Neural cell (in vitro differentiated cells): Measurements from ENCODE around the gene ZNF407. TPM values are rescaled to one million over a fixed set of nuclear protein-coding genes. Genes with fewer than 3 reads are reported as not detected.

Experiments
- H2AFZ ChIP-seq: fragments of 200-600, 300-800 bp; sonication (generic), shearing (Covaris generic); 2 replicates; pipeline ENCODE4 v1.6.0; 2014; ENCODE audit warnings: low read depth, mild to moderate bottlenecking, antibody characterized with exemption, low read length, moderate library complexity
- H3F3A ChIP-seq: fragments of 200-600 bp; shearing (Covaris generic); 2 replicates; pipeline ENCODE4 v1.6.1; 2016; ENCODE audit warnings: mild to moderate bottlenecking, moderate library complexity, mixed read lengths, antibody characterized with exemption, low read length; ENCODE audit not compliant: insufficient read depth, poor library complexity, severe bottlenecking
- H3K27ac ChIP-seq: fragments of 200-600, 300-800 bp; sonication (generic), shearing (Covaris generic); 2 replicates; pipeline ENCODE4 v1.5.1; 2014; ENCODE audit warnings: mild to moderate bottlenecking, low read length, moderate library complexity
- H3K27me3 ChIP-seq: fragments of 300-800, 200-600 bp; sonication (generic), shearing (Covaris generic); 2 replicates; pipeline ENCODE4 v1.6.0; 2014; ENCODE audit warnings: mild to moderate bottlenecking, low read depth, low read length, moderate library complexity; ENCODE audit not compliant: insufficient read depth
- H3K36me3 ChIP-seq: fragments of 300-800, 200-600 bp; sonication (generic), shearing (Covaris generic); 2 replicates; pipeline ENCODE4 v1.5.1; 2014; ENCODE audit warnings: mild to moderate bottlenecking, antibody characterized with exemption, low read length, moderate library complexity; ENCODE audit not compliant: insufficient read depth
- H3K4me2 ChIP-seq: fragments of 300-800, 200-600 bp; sonication (generic), shearing (Covaris generic); 2 replicates; pipeline ENCODE4 v1.6.0; 2014; ENCODE audit warnings: mild to moderate bottlenecking, low read length
- H3K4me3 ChIP-seq: fragments of 300-800, 200-600 bp; sonication (generic), shearing (Covaris generic); 2 replicates; pipeline ENCODE4 v1.5.1; 2014; ENCODE audit warnings: mild to moderate bottlenecking, low read length, moderate library complexity
- H3K79me2 ChIP-seq: fragments of 200-600 bp; shearing (Covaris generic); replicated peaks from 2 replicates; pipeline ENCODE4 v1.6.0; 2014; ENCODE audit warnings: mild to moderate bottlenecking, low read length, moderate library complexity; ENCODE audit not compliant: insufficient read depth
- H3K9ac ChIP-seq: fragments of 300-800, 200-600 bp; sonication (generic), shearing (Covaris generic); 2 replicates; pipeline ENCODE4 v1.6.1; 2016; ENCODE audit warnings: mild to moderate bottlenecking, low read length, mixed read lengths
- H3K9me2 ChIP-seq: fragments of 200-600 bp; shearing (Covaris generic); 2 replicates; pipeline ENCODE4 v1.6.1; 2016; ENCODE audit warnings: mild to moderate bottlenecking, low read length, mixed read lengths; ENCODE audit not compliant: insufficient read depth
- H3K9me3 ChIP-seq: fragments of 200-600, 300-800 bp; sonication (generic), shearing (Covaris generic); 2 replicates; pipeline ENCODE4 v1.6.1; 2016; ENCODE audit warnings: mild to moderate bottlenecking, mixed run types, low read length, moderate library complexity, mixed read lengths
- H4K20me1 ChIP-seq: fragments of 200-600 bp; shearing (Covaris generic); 2 replicates; pipeline ENCODE4 v1.6.1; 2016; ENCODE audit warnings: mild to moderate bottlenecking, mixed run types; ENCODE audit not compliant: insufficient read depth
- EP300 ChIP-seq: fragments of 450-650 bp; conservative IDR thresholded peaks from 2 replicates; pipeline ENCODE4 v1.6.1; 2014; ENCODE audit warnings: antibody characterized with exemption, mild to moderate bottlenecking, moderate library complexity; ENCODE audit not compliant: poor library complexity, severe bottlenecking
- EZH2 ChIP-seq: fragments of 200-600, 300-800 bp; shearing (Covaris generic), sonication (generic); IDR thresholded peaks from 2 replicates; pipeline ENCODE4 v1.6.1; 2014; ENCODE audit warnings: antibody characterized with exemption, low read length, borderline replicate concordance, mild to moderate bottlenecking; ENCODE audit not compliant: insufficient read depth, poor library complexity, severe bottlenecking
- MXI1 ChIP-seq: fragments of 450-650 bp; conservative IDR thresholded peaks from 2 replicates; pipeline ENCODE4 v1.6.1; 2014; ENCODE audit warnings: antibody characterized with exemption, mild to moderate bottlenecking; ENCODE audit not compliant: poor library complexity, severe bottlenecking
- POLR2AphosphoS5 ChIP-seq: IDR thresholded peaks from 2 replicates; pipeline ENCODE4 v1.6.1; 2012
- RAD21 ChIP-seq: fragments of 450-650 bp; conservative IDR thresholded peaks from 2 replicates; pipeline ENCODE4 v1.6.1; 2014; ENCODE audit warnings: antibody characterized with exemption, mild to moderate bottlenecking, moderate library complexity
- SMC3 ChIP-seq: fragments of 450-650 bp; conservative IDR thresholded peaks from 2 replicates; pipeline ENCODE4 v1.6.1; 2014; ENCODE audit warnings: antibody characterized with exemption, mild to moderate bottlenecking, moderate library complexity; ENCODE audit not compliant: poor library complexity
- TAF1 ChIP-seq: IDR thresholded peaks from 2 replicates; pipeline ENCODE4 v1.6.1; 2012; ENCODE audit warnings: low read depth
- polyA plus RNA-seq: library from polyadenylated mRNA; depleted of rRNA; stranded (reverse); fragments of >200 nt; gene quantifications from 2 replicates; pipeline ENCODE4 v1.2.3, GENCODE V29; 2014
- TF ChIP-seq, protein P1 (sequence below): fragments of 450-650 bp; IDR thresholded peaks from 2 replicates; pipeline ENCODE4 v1.5.1; 2014; ENCODE audit warnings: antibody characterized with exemption, mild to moderate bottlenecking, moderate library complexity; ENCODE audit not compliant: poor library complexity, severe bottlenecking
- TF ChIP-seq, protein P2 (sequence below): IDR thresholded peaks from 2 replicates; pipeline ENCODE4 v1.6.1; 2012; ENCODE audit warnings: borderline replicate concordance

Gene ZNF407
- polyA plus RNA-seq, 1 donor from 2014 or later: 2.9 TPM

DNA sequence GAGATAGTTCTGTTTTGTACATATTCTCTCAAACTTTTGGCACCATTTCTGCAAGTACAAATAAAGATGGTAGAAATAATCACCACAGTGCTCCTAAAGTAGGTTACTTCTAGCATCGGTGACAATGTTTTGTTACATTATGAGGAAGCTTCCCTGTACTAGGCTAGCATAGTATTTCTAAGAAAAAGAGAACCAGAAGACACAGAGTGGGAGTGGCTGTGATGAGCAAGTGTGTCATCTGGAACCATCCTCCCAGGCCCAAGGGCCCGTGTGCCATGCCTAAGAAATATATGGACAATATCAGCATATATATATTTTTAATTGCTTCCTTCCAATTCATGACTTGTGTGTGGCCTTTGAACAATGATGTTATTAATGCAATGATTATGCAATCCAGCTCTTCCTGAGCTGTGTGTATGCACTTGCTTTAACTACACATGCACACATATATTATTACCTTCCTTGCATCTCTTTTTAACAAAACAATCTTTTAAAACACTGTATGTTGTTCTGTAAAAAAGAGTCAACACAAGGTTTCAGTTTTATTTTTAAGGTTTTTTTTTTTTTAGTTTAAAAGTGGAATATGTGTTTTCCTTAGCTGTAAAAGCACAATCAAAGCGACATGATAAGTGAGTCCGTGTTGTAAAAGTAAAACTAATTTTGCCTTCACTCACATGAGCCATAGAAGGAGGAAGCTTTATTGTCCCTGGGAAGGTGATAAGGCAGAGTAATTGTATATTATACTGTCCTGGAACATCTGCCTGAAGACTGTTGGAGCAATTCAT is 303.9 kb downstream of the ZNF407 start:
- H3K79me2 ChIP-seq: no peaks in the 10 kb centered on the region
- H3K4me3 ChIP-seq: no peak overlapping the region
- H3K36me3 ChIP-seq: no peaks in the 10 kb centered on the region
- no peak overlapping the region for H3K4me2 ChIP-seq
- no peak overlapping the region for H2AFZ ChIP-seq
- no peaks in the 10 kb centered on the region for H3F3A ChIP-seq
- H3K27me3 ChIP-seq: no peaks in the 10 kb centered on the region
- H3K9me3 ChIP-seq: no peaks in the 10 kb centered on the region
- TF ChIP-seq MXI1: no peak
- no peak for TF ChIP-seq EZH2
- no peak for TF ChIP-seq RAD21
- TF ChIP-seq, protein P1, sequence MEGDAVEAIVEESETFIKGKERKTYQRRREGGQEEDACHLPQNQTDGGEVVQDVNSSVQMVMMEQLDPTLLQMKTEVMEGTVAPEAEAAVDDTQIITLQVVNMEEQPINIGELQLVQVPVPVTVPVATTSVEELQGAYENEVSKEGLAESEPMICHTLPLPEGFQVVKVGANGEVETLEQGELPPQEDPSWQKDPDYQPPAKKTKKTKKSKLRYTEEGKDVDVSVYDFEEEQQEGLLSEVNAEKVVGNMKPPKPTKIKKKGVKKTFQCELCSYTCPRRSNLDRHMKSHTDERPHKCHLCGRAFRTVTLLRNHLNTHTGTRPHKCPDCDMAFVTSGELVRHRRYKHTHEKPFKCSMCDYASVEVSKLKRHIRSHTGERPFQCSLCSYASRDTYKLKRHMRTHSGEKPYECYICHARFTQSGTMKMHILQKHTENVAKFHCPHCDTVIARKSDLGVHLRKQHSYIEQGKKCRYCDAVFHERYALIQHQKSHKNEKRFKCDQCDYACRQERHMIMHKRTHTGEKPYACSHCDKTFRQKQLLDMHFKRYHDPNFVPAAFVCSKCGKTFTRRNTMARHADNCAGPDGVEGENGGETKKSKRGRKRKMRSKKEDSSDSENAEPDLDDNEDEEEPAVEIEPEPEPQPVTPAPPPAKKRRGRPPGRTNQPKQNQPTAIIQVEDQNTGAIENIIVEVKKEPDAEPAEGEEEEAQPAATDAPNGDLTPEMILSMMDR: no peak
- no peak for TF ChIP-seq POLR2AphosphoS5
- TF ChIP-seq EP300: no peak
- no peak for TF ChIP-seq SMC3
- TF ChIP-seq, protein P2, sequence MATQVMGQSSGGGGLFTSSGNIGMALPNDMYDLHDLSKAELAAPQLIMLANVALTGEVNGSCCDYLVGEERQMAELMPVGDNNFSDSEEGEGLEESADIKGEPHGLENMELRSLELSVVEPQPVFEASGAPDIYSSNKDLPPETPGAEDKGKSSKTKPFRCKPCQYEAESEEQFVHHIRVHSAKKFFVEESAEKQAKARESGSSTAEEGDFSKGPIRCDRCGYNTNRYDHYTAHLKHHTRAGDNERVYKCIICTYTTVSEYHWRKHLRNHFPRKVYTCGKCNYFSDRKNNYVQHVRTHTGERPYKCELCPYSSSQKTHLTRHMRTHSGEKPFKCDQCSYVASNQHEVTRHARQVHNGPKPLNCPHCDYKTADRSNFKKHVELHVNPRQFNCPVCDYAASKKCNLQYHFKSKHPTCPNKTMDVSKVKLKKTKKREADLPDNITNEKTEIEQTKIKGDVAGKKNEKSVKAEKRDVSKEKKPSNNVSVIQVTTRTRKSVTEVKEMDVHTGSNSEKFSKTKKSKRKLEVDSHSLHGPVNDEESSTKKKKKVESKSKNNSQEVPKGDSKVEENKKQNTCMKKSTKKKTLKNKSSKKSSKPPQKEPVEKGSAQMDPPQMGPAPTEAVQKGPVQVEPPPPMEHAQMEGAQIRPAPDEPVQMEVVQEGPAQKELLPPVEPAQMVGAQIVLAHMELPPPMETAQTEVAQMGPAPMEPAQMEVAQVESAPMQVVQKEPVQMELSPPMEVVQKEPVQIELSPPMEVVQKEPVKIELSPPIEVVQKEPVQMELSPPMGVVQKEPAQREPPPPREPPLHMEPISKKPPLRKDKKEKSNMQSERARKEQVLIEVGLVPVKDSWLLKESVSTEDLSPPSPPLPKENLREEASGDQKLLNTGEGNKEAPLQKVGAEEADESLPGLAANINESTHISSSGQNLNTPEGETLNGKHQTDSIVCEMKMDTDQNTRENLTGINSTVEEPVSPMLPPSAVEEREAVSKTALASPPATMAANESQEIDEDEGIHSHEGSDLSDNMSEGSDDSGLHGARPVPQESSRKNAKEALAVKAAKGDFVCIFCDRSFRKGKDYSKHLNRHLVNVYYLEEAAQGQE: no peak
- no peak for TF ChIP-seq TAF1
- H4K20me1 ChIP-seq: no peaks in the 10 kb centered on the region
- H3K27ac ChIP-seq: no peak overlapping the region
- no peak overlapping the region for H3K9ac ChIP-seq
- no peaks in the 10 kb centered on the region for H3K9me2 ChIP-seq

DNA sequence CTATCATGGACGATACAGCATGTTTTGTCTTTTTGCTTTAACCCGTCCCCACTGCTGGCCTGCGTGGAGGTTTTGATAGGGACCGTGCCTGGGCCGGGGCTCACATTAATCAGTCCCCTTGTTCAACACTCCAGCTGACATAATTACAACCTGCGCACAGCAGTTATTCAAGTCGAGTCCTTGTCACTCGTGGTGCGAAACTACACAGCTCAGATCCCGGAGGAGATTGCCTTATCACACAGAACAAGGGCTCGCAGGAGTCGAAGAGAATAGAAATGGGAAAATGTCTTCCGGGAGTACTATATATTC is 304.4 kb downstream of the ZNF407 start:
- TF ChIP-seq MXI1 (no peak), EP300 (no peak), RAD21 (no peak), EZH2 (no peak), SMC3 (no peak), TAF1 (no peak), POLR2AphosphoS5 (no peak)
- TF ChIP-seq, protein P1: no peak
- TF ChIP-seq, protein P2: no peak
- no peaks in the 10 kb centered on the region for H3F3A ChIP-seq
- no peaks in the 10 kb centered on the region for H3K27me3 ChIP-seq
- no peaks in the 10 kb centered on the region for H4K20me1 ChIP-seq
- H3K36me3 ChIP-seq: no peaks in the 10 kb centered on the region
- no peaks in the 10 kb centered on the region for H3K9me3 ChIP-seq
- H2AFZ ChIP-seq: no peak overlapping the region
- no peak overlapping the region for H3K4me2 ChIP-seq
- no peak overlapping the region for H3K9ac ChIP-seq
- no peaks in the 10 kb centered on the region for H3K9me2 ChIP-seq
- H3K27ac ChIP-seq: no peak overlapping the region
- H3K4me3 ChIP-seq: no peak overlapping the region
- no peaks in the 10 kb centered on the region for H3K79me2 ChIP-seq
